Measurements from ENCODE around the gene IGSF23. TPM values are rescaled to one million over a fixed set of nuclear protein-coding genes. Genes with fewer than 3 reads are reported as not detected.

The IGSF23 gene
- total and polyA plus RNA-seq, 4 donors: 0.47 to 11.4 (median 3.3) TPM

DNA sequence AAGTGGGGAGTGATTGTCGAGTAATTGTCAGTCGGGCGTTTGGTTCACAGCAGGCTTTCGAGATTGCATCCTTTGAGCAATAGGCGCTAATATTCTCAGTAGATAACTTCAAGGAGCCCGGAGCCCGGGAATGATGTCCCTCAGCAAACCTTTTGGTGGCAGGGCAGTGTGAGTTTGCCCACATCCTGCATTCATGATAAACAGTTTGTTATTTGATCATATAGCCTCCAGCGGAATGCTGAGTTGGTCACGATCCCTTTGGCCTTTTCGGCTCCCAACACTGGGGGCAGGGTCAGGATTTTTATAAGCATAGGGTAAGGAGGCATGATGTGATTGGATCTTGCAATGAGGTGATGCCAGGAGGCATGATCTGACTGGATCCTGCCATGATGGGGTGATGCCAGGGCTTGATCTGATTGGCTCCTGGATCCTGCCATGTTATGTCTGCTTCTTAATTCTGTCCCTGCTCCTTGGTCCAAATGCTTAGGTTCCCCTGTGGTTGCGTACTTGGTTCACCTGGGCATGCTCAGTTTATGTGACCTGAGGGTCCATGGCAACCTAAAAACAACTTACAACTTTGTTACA lies 38.2 kb upstream of the IGSF23 start:
- Histone ChIP-seq H3K9me3 (ENCODE audit: control insufficient read depth in 4 of 4, low read length in 3 of 4) (no peaks in the 10 kb centered on the region), H3K27me3 (ENCODE audit: control insufficient read depth in 4 of 4, insufficient read depth in 4 of 4, low read length in 3 of 4) (no peaks in the 10 kb centered on the region), H3K9ac (ENCODE audit: low read depth in 1 of 2, low read length in 2 of 2) (no peak overlapping the region), H3K4me1 (ENCODE audit: control insufficient read depth in 4 of 4, insufficient read depth in 4 of 4, low read length in 3 of 4) (peaks cover 7 to 16% (median 13%) of the 10 kb centered on the region in 4 donors), H3K36me3 (ENCODE audit: control insufficient read depth in 4 of 4, insufficient read depth in 3 of 4, low read depth in 1 of 4, low read length in 3 of 4) (no peaks in the 10 kb centered on the region), H3K27ac (ENCODE audit: low read depth in 1 of 2, low read length in 2 of 2) (no peak overlapping the region), H3K4me3 (ENCODE audit: low read depth in 1 of 3, low read length in 3 of 3) (no peak overlapping the region)
- 96% methylated on average over 11 of the region's 11 CpGs for WGBS
- TF ChIP-seq TAF1 (conservative IDR thresholded peaks at IDR 0.05) (no peak), HNF4G (IDR thresholded peaks at IDR 0.05) (no peak)
- DNase-seq (ENCODE audit: low spot score): no peak

DNA sequence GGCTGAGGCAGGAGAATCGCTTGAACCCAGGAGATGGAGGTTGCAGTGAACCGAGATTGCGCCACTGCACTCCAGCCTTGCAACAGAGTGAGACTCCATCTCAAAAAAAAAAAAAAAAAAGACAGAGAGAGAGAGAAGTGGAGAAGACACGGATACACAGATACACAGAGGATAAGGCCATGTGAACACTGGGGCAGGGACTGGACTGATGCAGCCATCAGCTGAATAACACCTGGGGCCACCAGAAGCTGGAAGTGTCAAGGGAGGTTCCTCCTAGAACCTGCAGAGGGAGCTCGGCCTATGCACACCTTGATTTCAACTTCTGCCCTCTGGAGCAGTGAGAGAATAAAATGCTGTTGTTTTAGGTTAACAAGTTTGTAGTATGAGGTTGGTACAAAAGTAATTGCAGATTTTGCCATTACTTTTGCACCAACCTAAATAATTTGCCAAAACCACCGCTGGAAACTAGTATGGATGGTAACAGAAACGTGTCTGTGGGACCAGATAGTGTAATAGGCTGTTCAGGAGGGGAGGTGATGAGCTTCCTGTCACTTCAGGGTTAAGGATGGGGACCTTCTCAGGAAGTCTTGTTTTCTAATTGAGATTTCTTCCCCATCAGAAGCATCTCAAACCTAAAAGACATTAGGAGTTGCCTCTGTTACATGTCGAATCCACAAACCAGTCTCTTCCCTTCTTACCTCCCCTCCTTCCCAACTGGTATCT lies 36.4 kb upstream of the IGSF23 start:
- TF ChIP-seq YY1 (IDR thresholded peaks at IDR 0.05): no peak
- TF ChIP-seq, protein P1, sequence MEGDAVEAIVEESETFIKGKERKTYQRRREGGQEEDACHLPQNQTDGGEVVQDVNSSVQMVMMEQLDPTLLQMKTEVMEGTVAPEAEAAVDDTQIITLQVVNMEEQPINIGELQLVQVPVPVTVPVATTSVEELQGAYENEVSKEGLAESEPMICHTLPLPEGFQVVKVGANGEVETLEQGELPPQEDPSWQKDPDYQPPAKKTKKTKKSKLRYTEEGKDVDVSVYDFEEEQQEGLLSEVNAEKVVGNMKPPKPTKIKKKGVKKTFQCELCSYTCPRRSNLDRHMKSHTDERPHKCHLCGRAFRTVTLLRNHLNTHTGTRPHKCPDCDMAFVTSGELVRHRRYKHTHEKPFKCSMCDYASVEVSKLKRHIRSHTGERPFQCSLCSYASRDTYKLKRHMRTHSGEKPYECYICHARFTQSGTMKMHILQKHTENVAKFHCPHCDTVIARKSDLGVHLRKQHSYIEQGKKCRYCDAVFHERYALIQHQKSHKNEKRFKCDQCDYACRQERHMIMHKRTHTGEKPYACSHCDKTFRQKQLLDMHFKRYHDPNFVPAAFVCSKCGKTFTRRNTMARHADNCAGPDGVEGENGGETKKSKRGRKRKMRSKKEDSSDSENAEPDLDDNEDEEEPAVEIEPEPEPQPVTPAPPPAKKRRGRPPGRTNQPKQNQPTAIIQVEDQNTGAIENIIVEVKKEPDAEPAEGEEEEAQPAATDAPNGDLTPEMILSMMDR (IDR thresholded peaks at IDR 0.05; ENCODE audit: low read depth, low read length, missing input control): peak; percentile 68
- TF ChIP-seq, protein P2, sequence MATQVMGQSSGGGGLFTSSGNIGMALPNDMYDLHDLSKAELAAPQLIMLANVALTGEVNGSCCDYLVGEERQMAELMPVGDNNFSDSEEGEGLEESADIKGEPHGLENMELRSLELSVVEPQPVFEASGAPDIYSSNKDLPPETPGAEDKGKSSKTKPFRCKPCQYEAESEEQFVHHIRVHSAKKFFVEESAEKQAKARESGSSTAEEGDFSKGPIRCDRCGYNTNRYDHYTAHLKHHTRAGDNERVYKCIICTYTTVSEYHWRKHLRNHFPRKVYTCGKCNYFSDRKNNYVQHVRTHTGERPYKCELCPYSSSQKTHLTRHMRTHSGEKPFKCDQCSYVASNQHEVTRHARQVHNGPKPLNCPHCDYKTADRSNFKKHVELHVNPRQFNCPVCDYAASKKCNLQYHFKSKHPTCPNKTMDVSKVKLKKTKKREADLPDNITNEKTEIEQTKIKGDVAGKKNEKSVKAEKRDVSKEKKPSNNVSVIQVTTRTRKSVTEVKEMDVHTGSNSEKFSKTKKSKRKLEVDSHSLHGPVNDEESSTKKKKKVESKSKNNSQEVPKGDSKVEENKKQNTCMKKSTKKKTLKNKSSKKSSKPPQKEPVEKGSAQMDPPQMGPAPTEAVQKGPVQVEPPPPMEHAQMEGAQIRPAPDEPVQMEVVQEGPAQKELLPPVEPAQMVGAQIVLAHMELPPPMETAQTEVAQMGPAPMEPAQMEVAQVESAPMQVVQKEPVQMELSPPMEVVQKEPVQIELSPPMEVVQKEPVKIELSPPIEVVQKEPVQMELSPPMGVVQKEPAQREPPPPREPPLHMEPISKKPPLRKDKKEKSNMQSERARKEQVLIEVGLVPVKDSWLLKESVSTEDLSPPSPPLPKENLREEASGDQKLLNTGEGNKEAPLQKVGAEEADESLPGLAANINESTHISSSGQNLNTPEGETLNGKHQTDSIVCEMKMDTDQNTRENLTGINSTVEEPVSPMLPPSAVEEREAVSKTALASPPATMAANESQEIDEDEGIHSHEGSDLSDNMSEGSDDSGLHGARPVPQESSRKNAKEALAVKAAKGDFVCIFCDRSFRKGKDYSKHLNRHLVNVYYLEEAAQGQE (IDR thresholded peaks at IDR 0.05): no peak
- TF ChIP-seq GABPA (IDR thresholded peaks at IDR 0.05 in 1 of 2, conservative IDR thresholded peaks at IDR 0.05 in 1 of 2): no peak
- no peak for TF ChIP-seq HNF4G (IDR thresholded peaks at IDR 0.05)
- peak; percentile 82 to 87 for TF ChIP-seq RAD21 (IDR thresholded peaks at IDR 0.05)
- TF ChIP-seq FOXA2 (IDR thresholded peaks at IDR 0.05): no peak
- TF ChIP-seq, protein P3, sequence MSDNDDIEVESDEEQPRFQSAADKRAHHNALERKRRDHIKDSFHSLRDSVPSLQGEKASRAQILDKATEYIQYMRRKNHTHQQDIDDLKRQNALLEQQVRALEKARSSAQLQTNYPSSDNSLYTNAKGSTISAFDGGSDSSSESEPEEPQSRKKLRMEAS (IDR thresholded peaks at IDR 0.05): no peak
- TF ChIP-seq FOXA1 (IDR thresholded peaks at IDR 0.05): no peak
- Histone ChIP-seq H3K9ac (ENCODE audit: low read depth in 1 of 2, low read length in 2 of 2) (no peak overlapping the region), H3K27ac (ENCODE audit: low read depth in 1 of 2, low read length in 2 of 2) (no peak overlapping the region), H3K36me3 (ENCODE audit: control insufficient read depth in 4 of 4, insufficient read depth in 3 of 4, low read depth in 1 of 4, low read length in 3 of 4) (no peaks in the 10 kb centered on the region), H3K4me3 (ENCODE audit: low read depth in 1 of 3, low read length in 3 of 3) (no peak overlapping the region), H3K9me3 (ENCODE audit: control insufficient read depth in 4 of 4, low read length in 3 of 4) (no peaks in the 10 kb centered on the region), H3K27me3 (ENCODE audit: control insufficient read depth in 4 of 4, insufficient read depth in 4 of 4, low read length in 3 of 4) (no peaks in the 10 kb centered on the region), H3K4me1 (ENCODE audit: control insufficient read depth in 4 of 4, insufficient read depth in 4 of 4, low read length in 3 of 4) (peaks cover 3 to 6% (median 4%) of the 10 kb centered on the region in 4 donors)
- 66% methylated on average over 8 of the region's 8 CpGs for WGBS
- DNase-seq (ENCODE audit: low spot score): no peak

DNA sequence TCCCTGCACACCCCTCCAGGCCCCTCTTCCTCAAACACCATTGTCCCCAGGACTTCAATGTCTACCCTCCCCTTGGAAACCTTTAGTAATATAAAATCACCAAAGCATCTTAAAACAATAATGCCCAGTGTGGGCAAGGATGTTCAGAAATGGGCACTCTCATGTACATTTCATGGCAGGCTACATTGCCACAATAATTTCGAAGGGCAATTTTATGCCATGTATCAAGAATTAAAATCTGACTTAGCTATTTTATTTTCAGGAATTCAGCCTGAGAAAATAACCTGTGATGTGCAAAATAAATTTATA lies 35.8 kb upstream of the IGSF23 start:
- Histone ChIP-seq H3K27me3 (ENCODE audit: control insufficient read depth in 4 of 4, insufficient read depth in 4 of 4, low read length in 3 of 4) (no peaks in the 10 kb centered on the region), H3K9ac (ENCODE audit: low read depth in 1 of 2, low read length in 2 of 2) (no peak overlapping the region), H3K4me3 (ENCODE audit: low read depth in 1 of 3, low read length in 3 of 3) (no peak overlapping the region), H3K36me3 (ENCODE audit: control insufficient read depth in 4 of 4, insufficient read depth in 3 of 4, low read depth in 1 of 4, low read length in 3 of 4) (no peaks in the 10 kb centered on the region), H3K27ac (ENCODE audit: low read depth in 1 of 2, low read length in 2 of 2) (no peak overlapping the region), H3K4me1 (ENCODE audit: control insufficient read depth in 4 of 4, insufficient read depth in 4 of 4, low read length in 3 of 4) (peaks cover 0 to under 1% (median 0%) of the 10 kb centered on the region in 4 donors), H3K9me3 (ENCODE audit: control insufficient read depth in 4 of 4, low read length in 3 of 4) (no peaks in the 10 kb centered on the region)
- 85% methylated on average over 1 of the region's 1 CpG for WGBS
- DNase-seq (ENCODE audit: low spot score): no peak
- no peak for TF ChIP-seq EGR1 (IDR thresholded peaks at IDR 0.05; ENCODE audit: low read depth in 2 of 2)
- TF ChIP-seq, protein P1 (IDR thresholded peaks at IDR 0.05; ENCODE audit: low read depth, low read length, missing input control): no peak
- TF ChIP-seq JUND (IDR thresholded peaks at IDR 0.05): no peak
- TF ChIP-seq, protein P4, sequence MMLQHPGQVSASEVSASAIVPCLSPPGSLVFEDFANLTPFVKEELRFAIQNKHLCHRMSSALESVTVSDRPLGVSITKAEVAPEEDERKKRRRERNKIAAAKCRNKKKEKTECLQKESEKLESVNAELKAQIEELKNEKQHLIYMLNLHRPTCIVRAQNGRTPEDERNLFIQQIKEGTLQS (IDR thresholded peaks at IDR 0.05): no peak
- no peak for TF ChIP-seq RXRA (IDR thresholded peaks at IDR 0.05)
- TF ChIP-seq, protein P3 (IDR thresholded peaks at IDR 0.05): no peak
- TF ChIP-seq HNF4A (conservative IDR thresholded peaks at IDR 0.05): no peak
- no peak for TF ChIP-seq FOXA1 (IDR thresholded peaks at IDR 0.05)
- TF ChIP-seq FOXA2 (IDR thresholded peaks at IDR 0.05): no peak
- TF ChIP-seq TAF1 (conservative IDR thresholded peaks at IDR 0.05): no peak
- TF ChIP-seq HNF4G (IDR thresholded peaks at IDR 0.05): no peak

Measured in liver (tissue), 9 donors.